Stimulated activated CD4-positive, alpha-beta T cell treated with anti-CD3 and anti-CD28 coated beads, TNF-alpha, amount 100 ng/mL, for 1 hour (primary cell): ENCODE results near the gene GOLT1A.
A peak's percentile ranks its signal among the peaks of the same experiment; 100 is the strongest.

Source experiments
- DNase-seq, 3 donors: peaks; one replicate each; pipeline ENCODE4 v3.0.0-alpha.2; 2020; ENCODE audit warnings: low read depth in 3 of 3, low spot score in 1 of 3

GOLT1A gene

DNA sequence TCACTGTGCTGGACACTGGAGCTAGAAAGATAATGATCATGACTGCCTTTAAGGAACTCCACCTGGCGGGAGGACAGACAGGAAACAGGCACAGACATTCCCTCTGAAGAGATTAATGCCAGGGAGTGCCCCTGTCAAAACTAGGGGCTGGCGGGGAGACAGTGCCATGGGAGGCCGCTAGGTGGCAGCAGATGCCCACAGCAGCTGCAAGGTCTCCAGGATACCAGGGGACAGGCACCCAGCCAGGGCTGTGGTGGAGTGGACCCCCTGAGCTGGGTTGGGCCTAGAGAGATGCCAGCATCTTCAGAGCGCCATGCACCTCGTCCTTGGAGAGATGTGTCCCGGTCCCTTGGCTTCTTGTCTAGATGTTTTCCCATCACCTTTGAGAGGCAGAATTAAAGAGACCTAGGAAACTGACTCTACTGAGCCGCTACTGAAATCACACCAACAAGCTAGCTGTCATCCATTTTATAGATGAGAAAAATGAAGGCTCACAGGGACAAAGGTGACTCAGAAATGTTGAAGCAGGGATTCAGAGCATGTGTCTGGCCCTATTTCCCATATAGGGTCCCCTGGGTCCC is 51.2 kb downstream of the GOLT1A start:
- peak; percentile 42 to 79 (median 59) for DNase-seq

DNA sequence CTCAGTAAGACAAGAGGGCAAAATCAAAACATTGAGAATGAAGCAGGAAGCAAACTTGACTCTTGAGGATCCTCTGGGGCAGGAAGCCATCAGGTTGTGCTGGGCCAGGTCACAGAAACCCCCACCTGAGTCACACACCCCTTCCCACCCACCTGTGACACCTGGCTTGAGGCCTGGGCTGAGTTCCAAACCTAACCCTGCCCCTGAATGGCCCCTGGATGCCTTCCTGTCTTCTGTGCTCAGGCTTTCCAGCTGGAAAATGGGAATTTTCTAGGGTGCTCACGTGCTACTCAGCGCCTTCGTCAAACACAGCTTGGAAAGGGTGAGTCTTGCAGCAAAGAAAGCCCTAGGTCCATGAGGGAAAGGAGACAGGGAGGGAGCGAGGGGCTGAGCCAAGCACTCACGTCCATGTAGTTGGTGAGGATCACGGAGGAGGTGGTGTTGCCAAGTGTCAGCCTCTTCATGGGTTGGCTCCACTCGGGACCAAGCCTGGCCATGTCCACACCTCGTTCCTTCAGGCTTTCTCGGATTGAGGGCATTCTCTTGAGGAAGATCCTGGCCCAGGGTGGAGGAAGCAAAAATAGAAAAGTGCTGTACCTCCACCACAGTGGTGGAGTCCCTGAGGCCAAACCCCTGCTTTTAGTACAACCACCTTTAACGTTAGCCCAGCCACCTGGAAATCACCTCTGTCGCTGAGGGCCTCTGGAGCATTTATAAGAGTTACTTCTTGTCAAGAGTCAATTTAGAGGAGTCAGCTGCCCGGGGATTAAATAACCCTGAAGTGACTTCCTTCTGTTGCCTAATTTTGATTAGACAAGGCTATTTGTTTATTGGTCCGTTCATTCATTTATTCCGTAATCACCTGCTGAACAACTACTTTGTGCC is 51.9 kb downstream of the GOLT1A start:
- no peak for DNase-seq

DNA sequence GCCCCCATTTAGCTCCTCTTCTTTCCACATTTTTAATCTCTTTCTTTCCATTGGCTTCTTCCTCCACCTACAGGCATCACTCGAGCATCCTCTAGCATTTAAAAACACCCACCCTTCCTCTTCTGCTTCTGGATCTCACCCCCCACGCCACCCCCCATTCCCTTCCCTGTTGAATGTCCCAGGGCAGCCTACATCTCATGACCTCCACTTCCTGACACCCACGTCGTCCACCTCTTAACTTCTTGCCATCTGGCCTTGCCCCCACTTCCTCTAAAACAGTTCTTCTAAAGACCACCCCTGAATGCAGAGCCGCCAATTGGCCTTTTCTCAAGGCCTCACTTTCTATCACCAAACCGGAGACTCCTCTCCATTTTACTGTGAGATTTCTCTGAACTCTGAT is 55.8 kb downstream of the GOLT1A start:
- DNase-seq: no peak

DNA sequence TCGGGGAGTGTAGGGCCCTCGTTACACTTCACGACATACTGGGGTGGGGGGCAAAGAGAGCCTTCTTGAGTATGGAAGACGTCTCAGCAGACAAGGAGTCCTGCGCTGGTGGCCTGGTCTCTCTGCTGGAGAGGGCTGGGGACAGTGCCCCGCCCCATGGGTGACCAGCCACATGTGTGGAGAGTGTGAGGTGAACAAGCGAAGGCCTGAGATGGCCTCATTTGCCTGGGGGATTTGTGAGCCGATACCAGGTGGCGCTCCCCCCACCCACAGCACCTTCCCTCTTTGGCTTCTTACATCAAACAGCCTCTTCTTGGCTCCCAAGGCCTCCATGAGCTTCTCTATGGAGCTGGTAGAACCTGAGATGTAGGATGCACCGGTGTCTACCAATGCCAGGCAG is 57.9 kb downstream of the GOLT1A start:
- no peak for DNase-seq

DNA sequence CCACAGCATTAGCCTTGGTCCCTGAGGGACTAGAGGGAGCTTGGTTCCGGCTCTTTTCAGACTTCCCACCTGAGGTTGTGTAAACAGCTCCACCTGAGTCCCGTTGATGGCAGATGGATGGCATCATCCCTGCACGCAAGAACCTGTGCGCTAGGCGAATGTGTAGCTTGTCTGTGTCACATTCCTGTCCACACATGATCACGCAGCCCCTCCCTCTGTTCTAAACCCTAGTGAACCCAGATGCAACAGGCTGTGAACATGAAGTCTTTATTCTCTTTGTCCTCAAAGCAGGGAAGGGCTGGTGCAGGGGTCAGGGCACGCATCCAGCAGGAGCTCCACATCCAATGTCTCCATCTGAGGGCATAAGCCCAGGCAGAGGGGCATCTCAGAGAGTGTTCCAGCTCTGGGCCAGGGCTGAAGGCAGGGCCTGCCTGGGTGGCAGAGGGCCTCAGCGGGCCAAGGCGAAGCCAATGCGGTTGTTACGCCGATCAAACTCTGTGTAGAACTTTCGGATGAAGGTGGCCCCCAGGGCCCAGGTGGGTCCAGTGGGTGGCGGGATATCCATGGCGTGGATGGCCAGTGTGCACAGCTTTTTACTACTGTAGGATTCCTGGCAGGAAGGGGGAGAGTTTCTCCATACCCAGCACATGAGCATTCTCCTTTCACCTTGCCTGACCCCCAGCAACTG is 59.1 kb downstream of the GOLT1A start:
- DNase-seq: no peak

DNA sequence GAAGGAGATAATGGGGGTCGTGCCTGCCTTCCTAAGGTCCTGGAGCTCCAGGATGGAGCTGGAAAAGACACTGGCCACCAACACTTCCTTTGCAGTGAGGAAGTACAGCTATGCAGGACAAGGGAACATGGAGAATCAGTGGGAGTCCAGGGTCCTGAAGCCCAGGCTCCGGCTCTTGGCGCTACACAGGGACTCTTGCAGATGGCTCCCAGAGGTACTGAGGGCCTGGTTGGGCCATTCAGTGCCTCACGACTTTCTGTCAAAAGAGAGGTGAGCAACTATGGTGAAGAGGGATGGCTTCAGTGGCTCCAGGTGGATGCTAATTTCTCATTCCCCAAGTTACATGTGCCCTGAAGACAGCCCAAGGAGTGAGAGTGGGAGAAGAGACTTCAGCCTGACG is 60.1 kb downstream of the GOLT1A start:
- no peak for DNase-seq

DNA sequence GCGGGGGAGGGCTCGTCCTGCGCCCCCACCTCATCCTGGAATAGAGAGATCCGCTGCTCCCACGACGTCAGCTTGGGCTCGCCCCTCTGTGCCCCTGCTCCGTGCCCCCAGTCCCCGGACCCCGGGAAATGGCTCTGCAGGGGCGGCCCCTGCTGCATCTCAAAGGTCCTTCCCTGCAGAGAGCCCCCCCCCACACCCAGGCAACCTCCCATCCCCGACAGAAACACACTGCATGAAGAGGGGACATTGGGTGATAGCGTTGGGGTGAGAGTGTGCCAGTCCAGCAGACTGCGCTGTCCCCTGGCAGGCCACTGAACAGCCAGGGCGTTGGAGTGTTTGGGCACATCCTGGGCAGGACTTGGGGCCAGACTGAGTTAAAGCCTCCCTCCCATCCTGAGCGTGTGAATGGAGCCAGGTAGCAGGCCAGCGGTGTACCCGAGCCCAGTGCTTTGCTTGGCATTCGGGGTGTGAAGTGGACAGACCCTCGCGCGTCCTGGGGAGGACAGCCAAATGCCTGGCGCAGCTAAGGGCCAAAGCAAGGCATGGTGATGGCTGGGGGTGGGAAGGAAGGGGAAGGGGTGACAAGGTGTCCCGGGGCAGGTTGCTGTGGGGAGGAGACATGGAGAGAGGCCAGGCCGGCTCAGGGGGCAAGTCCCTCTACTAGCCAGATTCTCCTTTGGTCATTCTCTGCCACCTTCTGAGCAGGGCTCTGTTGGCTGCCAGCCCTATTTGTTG is 61.3 kb downstream of the GOLT1A start:
- DNase-seq: no peak

DNA sequence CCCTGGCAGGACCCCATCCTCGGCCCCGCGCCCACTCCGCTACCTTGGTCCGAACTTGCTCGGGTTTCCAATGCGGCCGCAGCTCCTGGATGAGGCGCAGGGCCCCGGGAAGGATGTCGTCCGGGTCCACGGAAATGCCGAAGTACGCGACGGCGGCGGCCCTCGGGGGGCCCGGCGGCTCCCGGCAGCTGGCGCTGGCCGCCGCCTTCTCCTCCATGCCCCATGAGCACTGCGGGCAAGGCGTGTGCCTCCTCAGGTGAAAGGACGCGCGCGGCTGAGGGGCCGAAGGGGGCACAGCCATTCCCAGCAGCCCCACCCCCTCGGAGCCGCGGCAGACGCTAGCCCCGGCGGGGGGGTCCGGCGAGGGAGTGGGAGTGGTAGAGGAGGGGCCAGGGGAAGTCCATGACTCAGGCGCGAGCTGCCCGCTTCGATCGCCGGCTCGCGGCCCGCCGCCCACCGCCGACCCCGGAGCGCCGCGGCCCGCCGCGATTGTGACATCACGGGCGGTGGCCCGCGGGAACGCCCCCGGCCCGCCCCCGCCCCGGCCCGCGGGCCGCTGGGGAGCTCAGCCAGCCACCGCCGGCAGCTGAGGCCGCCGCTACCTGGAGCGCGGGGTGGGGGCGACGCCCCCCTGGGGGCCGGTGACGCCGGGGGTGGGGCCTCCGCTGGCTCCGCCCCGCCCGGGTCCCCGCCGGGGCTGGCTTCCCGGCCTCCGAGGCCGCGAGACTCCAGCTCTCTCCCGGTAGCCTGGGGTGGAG is 62.1 kb downstream of the GOLT1A start, which contains the start of gene ETNK2:
Gene ETNK2, minus strand, starts transcription at position 493 of the 758 bp plus-strand sequence. Its CDS starts 192 bp downstream, at position 301.
- peak; percentile 7 to 41 (median 35) for DNase-seq

DNA sequence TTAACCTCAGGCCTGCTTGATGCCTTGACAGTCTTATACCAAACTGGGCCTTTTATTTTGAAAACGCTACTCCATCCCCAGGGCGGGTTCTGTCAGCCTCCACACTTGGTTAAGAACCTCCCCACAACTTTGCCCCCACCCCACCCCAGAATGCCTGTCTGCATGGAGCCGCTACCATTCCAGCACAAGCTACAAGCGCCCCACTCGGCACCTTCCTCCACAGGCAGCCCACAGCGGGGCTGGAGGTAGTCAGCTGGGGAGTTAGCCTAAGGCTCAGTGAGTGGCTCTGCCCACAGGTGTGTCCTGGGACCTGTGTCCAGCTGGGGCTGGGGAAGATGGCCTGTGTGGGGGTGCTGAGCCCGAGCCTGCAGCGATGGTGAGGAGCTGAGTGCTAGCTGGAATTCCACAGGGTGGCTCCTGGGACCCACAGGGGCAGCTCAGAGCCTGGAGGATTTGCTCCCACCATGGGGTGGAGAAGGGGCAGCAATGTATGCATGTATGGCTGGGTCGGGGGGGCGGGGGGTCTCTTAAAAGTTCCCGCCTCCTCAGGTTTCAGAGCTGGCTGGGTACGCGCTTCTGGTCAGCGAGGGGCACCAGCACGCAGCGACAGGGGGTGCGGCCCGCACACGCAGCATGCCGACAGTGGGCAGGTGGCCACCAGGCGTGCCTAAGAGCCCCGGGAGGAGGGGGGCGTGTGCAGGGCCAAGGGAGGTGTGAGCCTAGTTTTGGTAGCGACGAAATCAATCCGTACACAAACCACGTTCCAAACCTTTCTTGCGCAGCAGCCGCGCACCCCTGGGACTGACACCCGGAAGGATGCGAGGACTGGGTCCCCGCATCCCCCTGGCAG is 62.9 kb downstream of the GOLT1A start:
- DNase-seq: no peak

DNA sequence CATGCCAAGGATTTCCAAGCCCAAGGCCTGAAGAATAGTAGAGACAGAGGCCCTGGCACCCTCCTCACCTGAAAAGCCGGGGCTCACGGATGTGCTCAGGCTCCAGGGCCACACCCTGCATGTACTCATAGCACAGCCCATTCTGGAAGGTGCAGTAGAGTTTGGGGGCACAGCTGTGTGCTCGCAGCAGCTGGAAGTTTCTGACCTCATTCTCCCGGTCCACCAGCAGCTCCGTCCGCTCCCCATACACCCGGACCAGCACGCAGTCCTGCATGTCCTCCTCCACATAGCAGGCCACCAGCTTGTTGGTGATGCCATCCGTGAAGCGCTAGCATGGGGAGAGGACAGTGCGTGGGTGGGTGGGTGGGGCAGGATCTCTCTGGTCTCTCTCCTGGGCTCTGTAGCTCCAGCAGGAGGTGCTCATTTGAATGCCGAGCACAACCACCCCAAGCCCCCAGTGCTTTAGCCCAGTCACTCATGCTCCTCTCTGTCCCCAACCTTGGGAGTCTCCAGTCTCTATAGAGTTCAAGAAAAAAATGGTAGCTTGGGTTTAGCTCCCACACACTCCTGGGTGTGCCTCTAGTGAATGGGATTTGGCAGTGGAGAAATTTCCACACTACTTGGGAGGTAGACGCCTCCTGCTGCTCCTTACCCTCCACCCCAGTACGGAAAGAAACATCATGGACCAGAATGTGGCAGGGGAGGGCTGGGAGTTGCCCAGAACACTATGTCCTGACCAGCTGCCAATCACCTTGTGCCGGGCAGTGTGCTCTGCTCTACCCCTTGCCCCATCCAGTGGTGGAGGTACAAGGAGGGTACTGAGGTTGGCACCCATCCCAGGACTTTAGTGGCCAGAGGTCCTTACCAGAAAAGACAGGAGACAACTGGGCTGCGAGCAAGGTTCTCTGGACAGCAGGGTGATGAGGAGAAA is 63.9 kb downstream of the GOLT1A start:
- DNase-seq: no peak

DNA sequence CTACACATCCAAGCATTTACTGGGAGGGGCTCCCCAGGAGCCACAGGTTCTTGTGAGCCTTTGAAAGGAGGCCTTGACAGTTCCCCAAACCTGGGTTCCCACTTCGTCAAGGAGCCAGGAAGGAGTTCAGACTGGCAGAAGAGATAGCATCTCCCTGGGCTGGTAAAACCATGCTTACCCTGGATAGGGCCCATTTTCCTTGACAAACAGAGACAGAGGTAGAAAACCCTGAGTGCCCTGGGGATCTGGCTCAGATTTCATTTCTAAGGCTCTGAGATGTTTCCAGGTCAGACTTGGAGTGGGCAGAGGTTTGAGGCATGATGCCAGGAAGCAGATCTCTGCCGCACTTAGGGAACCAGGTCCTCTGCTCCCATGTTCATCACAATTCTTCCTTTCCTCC is 64.7 kb downstream of the GOLT1A start:
- no peak for DNase-seq
